ENCODE data around the gene PTPN14. TPM values are rescaled to one million over a fixed set of nuclear protein-coding genes. Genes with fewer than 3 reads are reported as not detected.

Gene PTPN14
- total and polyA plus RNA-seq, 2 experiments from 2014 or later, result 18.7 to 70.2 TPM

DNA sequence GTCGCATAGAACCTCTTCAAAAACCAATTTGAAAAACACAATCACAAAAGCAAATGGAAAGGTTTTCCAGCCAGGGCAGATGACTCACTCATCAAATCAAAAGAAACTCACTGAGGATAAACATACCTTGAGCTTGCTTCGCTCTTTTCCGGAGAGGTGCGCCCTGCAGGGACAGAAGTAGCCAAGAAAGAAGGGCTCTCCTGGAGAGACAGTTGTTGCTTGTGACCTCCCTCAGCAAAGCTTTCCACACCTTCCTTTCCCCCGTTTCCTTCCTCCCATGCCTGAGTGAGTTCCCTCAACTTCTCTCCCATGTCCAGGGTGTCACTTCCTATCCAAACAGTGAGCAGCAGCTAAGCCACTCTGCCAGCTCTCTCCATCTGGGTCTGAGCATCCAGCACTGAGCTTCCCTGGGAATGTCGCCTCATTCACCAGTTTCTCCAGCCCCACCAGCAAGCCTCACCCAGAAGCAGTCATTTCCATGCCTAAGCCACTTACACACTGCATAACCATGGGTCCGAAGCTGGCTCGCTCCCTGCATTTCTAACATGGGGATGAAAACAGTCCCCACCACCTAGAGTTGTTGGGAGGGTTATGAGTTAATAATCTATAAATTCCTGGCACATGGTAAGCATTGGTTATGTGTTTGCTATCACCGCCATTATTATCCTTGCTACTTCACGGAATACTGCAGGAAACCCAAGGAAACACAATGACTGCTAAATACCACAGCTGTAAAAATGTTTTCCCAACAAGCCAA, 75.0 kb downstream of the PTPN14 start (continued):
- TF ChIP-seq, protein P1, sequence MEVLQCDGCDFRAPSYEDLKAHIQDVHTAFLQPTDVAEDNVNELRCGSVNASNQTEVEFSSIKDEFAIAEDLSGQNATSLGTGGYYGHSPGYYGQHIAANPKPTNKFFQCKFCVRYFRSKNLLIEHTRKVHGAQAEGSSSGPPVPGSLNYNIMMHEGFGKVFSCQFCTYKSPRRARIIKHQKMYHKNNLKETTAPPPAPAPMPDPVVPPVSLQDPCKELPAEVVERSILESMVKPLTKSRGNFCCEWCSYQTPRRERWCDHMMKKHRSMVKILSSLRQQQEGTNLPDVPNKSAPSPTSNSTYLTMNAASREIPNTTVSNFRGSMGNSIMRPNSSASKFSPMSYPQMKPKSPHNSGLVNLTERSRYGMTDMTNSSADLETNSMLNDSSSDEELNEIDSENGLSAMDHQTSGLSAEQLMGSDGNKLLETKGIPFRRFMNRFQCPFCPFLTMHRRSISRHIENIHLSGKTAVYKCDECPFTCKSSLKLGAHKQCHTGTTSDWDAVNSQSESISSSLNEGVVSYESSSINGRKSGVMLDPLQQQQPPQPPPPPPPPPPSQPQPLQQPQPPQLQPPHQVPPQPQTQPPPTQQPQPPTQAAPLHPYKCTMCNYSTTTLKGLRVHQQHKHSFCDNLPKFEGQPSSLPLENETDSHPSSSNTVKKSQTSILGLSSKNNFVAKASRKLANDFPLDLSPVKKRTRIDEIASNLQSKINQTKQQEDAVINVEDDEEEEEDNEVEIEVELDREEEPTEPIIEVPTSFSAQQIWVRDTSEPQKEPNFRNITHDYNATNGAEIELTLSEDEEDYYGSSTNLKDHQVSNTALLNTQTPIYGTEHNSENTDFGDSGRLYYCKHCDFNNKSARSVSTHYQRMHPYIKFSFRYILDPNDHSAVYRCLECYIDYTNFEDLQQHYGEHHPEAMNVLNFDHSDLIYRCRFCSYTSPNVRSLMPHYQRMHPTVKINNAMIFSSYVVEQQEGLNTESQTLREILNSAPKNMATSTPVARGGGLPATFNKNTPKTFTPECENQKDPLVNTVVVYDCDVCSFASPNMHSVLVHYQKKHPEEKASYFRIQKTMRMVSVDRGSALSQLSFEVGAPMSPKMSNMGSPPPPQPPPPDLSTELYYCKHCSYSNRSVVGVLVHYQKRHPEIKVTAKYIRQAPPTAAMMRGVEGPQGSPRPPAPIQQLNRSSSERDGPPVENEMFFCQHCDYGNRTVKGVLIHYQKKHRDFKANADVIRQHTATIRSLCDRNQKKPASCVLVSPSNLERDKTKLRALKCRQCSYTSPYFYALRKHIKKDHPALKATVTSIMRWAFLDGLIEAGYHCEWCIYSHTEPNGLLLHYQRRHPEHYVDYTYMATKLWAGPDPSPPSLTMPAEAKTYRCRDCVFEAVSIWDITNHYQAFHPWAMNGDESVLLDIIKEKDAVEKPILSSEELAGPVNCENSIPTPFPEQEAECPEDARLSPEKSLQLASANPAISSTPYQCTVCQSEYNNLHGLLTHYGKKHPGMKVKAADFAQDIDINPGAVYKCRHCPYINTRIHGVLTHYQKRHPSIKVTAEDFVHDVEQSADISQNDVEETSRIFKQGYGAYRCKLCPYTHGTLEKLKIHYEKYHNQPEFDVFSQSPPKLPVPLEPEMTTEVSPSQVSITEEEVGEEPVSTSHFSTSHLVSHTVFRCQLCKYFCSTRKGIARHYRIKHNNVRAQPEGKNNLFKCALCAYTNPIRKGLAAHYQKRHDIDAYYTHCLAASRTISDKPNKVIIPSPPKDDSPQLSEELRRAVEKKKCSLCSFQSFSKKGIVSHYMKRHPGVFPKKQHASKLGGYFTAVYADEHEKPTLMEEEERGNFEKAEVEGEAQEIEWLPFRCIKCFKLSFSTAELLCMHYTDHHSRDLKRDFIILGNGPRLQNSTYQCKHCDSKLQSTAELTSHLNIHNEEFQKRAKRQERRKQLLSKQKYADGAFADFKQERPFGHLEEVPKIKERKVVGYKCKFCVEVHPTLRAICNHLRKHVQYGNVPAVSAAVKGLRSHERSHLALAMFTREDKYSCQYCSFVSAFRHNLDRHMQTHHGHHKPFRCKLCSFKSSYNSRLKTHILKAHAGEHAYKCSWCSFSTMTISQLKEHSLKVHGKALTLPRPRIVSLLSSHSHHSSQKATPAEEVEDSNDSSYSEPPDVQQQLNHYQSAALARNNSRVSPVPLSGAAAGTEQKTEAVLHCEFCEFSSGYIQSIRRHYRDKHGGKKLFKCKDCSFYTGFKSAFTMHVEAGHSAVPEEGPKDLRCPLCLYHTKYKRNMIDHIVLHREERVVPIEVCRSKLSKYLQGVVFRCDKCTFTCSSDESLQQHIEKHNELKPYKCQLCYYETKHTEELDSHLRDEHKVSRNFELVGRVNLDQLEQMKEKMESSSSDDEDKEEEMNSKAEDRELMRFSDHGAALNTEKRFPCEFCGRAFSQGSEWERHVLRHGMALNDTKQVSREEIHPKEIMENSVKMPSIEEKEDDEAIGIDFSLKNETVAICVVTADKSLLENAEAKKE (CRISPR knock-in tag; IDR thresholded peaks at IDR 0.05), result no peak
- TF ChIP-seq STAT1 (IDR thresholded peaks at IDR 0.05; ENCODE audit: unreplicated experiment) (no peak), JUNB (IDR thresholded peaks at IDR 0.05; ENCODE audit: unreplicated experiment) (no peak), EZH2 (IDR thresholded peaks at IDR 0.05; ENCODE audit: low read depth, unreplicated experiment) (no peak), CREB1 (CRISPR knock-in tag; IDR thresholded peaks at IDR 0.05; ENCODE audit: low read depth) (no peak), EZH2phosphoT487 (IDR thresholded peaks at IDR 0.05; ENCODE audit: unreplicated experiment) (no peak)
- TF ChIP-seq, protein P2, sequence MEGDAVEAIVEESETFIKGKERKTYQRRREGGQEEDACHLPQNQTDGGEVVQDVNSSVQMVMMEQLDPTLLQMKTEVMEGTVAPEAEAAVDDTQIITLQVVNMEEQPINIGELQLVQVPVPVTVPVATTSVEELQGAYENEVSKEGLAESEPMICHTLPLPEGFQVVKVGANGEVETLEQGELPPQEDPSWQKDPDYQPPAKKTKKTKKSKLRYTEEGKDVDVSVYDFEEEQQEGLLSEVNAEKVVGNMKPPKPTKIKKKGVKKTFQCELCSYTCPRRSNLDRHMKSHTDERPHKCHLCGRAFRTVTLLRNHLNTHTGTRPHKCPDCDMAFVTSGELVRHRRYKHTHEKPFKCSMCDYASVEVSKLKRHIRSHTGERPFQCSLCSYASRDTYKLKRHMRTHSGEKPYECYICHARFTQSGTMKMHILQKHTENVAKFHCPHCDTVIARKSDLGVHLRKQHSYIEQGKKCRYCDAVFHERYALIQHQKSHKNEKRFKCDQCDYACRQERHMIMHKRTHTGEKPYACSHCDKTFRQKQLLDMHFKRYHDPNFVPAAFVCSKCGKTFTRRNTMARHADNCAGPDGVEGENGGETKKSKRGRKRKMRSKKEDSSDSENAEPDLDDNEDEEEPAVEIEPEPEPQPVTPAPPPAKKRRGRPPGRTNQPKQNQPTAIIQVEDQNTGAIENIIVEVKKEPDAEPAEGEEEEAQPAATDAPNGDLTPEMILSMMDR (conservative IDR thresholded peaks at IDR 0.05; ENCODE audit: low read depth in 2 of 2), result no peak

Measured in GM23338 (cell line).